Activated CD4-positive, alpha-beta memory T cell treated with anti-CD3 and anti-CD28 coated beads, Interleukin-2, amount 10 ng/mL, durations not matched to agents 7 days and 5 days (primary cell): Measurements from ENCODE around the gene SETD1A. TPM values are rescaled to one million over a fixed set of nuclear protein-coding genes. Genes with fewer than 3 reads are reported as not detected.

Source experiments
- CTCF ChIA-PET: fragments of 350-600 bp; sonication (Branson Sonifier 250); formaldehyde crosslinking; loops from one replicate; lab custom pipeline; 2021; ENCODE audit warnings: antibody characterized with exemption, inconsistent platforms; lab: Charles Lee
- POLR2A ChIA-PET: fragments of 350-600 bp; sonication (Branson Sonifier 250); formaldehyde crosslinking; loops from one replicate; lab custom pipeline; 2021; ENCODE audit warnings: antibody characterized with exemption; lab: Charles Lee
- DNase-seq: peaks from one replicate; pipeline ENCODE4 v3.0.0-alpha.2; 2020
- H3K27ac Mint-ChIP-seq: one replicate; pipeline ENCODE4 v1.8.0; 2021; ENCODE audit warnings: mild to moderate bottlenecking, mixed read lengths
- H3K27me3 Mint-ChIP-seq: one replicate; pipeline ENCODE4 v1.8.0; 2021; ENCODE audit warnings: mixed read lengths
- H3K36me3 Mint-ChIP-seq: one replicate; pipeline ENCODE4 v1.8.0; 2021; ENCODE audit warnings: low read depth, mixed read lengths
- H3K4me1 Mint-ChIP-seq: one replicate; pipeline ENCODE4 v1.8.0; 2021; ENCODE audit warnings: mixed read lengths
- H3K4me3 Mint-ChIP-seq: one replicate; pipeline ENCODE4 v1.8.0; 2021; ENCODE audit warnings: mild to moderate bottlenecking, mixed read lengths
- H3K9me3 Mint-ChIP-seq: one replicate; pipeline ENCODE4 v1.8.0; 2021; ENCODE audit warnings: mixed read lengths
- total RNA-seq, 2 experiments: library from RNA; stranded (reverse); gene quantifications; one replicate each; pipeline ENCODE4 v1.2.3, GENCODE V29; 2021

SETD1A gene
- total RNA-seq, 2 experiments from 2014 or later, result 18.8 to 20.3 TPM

GRCh38 chr16:30963925-30964511 is 6.5 kb downstream of the SETD1A start:
- Mint-ChIP-seq H3K9me3 (no peaks in the 10 kb centered on the region), H3K4me3 (no peak overlapping the region), H3K27me3 (no peaks in the 10 kb centered on the region), H3K4me1 (peaks cover 15% of the 10 kb centered on the region), H3K36me3 (peaks cover 71% of the 10 kb centered on the region), H3K27ac (no peak overlapping the region)
- POLR2A ChIA-PET, result interaction anchor here (0.6 kb wide), 1 partner anchor 473 kb away, joined by 3 read pairs; no protein-coding TSS in a partner anchor
- no peak for DNase-seq
- CTCF ChIA-PET, result interaction anchor here (1.3 kb wide), 1 partner anchor 22 kb away, joined by 3 read pairs; no protein-coding TSS in a partner anchor

- POLR2A ChIA-PET, result no interaction called here
- H3K9me3 Mint-ChIP-seq, result no peaks in the 10 kb centered on the region
- H3K36me3 Mint-ChIP-seq, result peaks cover 70% of the 10 kb centered on the region
- no peak overlapping the region for H3K27ac Mint-ChIP-seq
- no peak overlapping the region for H3K4me3 Mint-ChIP-seq
- H3K4me1 Mint-ChIP-seq, result peaks cover 8% of the 10 kb centered on the region
- CTCF ChIA-PET, result interaction anchor here (1.3 kb wide), 1 partner anchor 22 kb away, joined by 3 read pairs; no protein-coding TSS in a partner anchor
- H3K27me3 Mint-ChIP-seq, result no peaks in the 10 kb centered on the region
- no peak for DNase-seq
Observed at GRCh38 chr16:30964574-30965226, 7.1 kb downstream of the SETD1A start.

- H3K4me3 Mint-ChIP-seq, result no peak overlapping the region
- peaks cover 64% of the 10 kb centered on the region for H3K36me3 Mint-ChIP-seq
- CTCF ChIA-PET, result no interaction called here
- no peaks in the 10 kb centered on the region for H3K27me3 Mint-ChIP-seq
- peaks cover under 1% of the 10 kb centered on the region for H3K4me1 Mint-ChIP-seq
- H3K27ac Mint-ChIP-seq, result no peak overlapping the region
- H3K9me3 Mint-ChIP-seq, result no peaks in the 10 kb centered on the region
- no peak for DNase-seq
- POLR2A ChIA-PET, result no interaction called here
Observed at GRCh38 chr16:30965436-30965835, 7.9 kb downstream of the SETD1A start.

GRCh38 chr16:30966033-30966619 is 8.6 kb downstream of the SETD1A start:
- Mint-ChIP-seq H3K9me3 (no peaks in the 10 kb centered on the region), H3K4me1 (no peaks in the 10 kb centered on the region), H3K27me3 (no peaks in the 10 kb centered on the region), H3K4me3 (no peak overlapping the region), H3K27ac (no peak overlapping the region), H3K36me3 (peaks cover 67% of the 10 kb centered on the region)
- no peak for DNase-seq
- CTCF ChIA-PET, result interaction anchor here (1.3 kb wide), 1 partner anchor 121 kb away, joined by 4 read pairs; no protein-coding TSS in a partner anchor
- POLR2A ChIA-PET, result no interaction called here

- Mint-ChIP-seq H3K27ac (no peak overlapping the region), H3K4me1 (no peaks in the 10 kb centered on the region), H3K4me3 (no peak overlapping the region), H3K27me3 (no peaks in the 10 kb centered on the region), H3K9me3 (no peaks in the 10 kb centered on the region), H3K36me3 (peaks cover 69% of the 10 kb centered on the region)
- ChIA-PET POLR2A (no interaction called here), CTCF (interaction anchor here (1.3 kb wide), 1 partner anchor 123 kb away, joined by 4 read pairs; no protein-coding TSS in a partner anchor)
- no peak for DNase-seq
Observed at GRCh38 chr16:30967795-30968194, 10.2 kb downstream of the SETD1A start.

GRCh38 chr16:30969246-30969842 is 11.8 kb downstream of the SETD1A start:
- Mint-ChIP-seq H3K4me1 (no peaks in the 10 kb centered on the region), H3K4me3 (no peak overlapping the region), H3K9me3 (no peaks in the 10 kb centered on the region), H3K27me3 (no peaks in the 10 kb centered on the region), H3K27ac (no peak overlapping the region), H3K36me3 (peaks cover 72% of the 10 kb centered on the region)
- no peak for DNase-seq
- CTCF ChIA-PET, result no interaction called here
- POLR2A ChIA-PET, result no interaction called here

- H3K27ac Mint-ChIP-seq, result no peak overlapping the region
- H3K27me3 Mint-ChIP-seq, result no peaks in the 10 kb centered on the region
- no peak for DNase-seq
- ChIA-PET CTCF (no interaction called here), POLR2A (no interaction called here)
- no peaks in the 10 kb centered on the region for H3K4me1 Mint-ChIP-seq
- peaks cover 67% of the 10 kb centered on the region for H3K36me3 Mint-ChIP-seq
- no peaks in the 10 kb centered on the region for H3K9me3 Mint-ChIP-seq
- no peak overlapping the region for H3K4me3 Mint-ChIP-seq
Observed at GRCh38 chr16:30971298-30971697, 13.7 kb downstream of the SETD1A start.

GRCh38 chr16:30972872-30973271 is 15.3 kb downstream of the SETD1A start:
- DNase-seq, result no peak
- Mint-ChIP-seq H3K9me3 (no peaks in the 10 kb centered on the region), H3K4me1 (no peaks in the 10 kb centered on the region), H3K27ac (no peak overlapping the region), H3K27me3 (no peaks in the 10 kb centered on the region), H3K4me3 (no peak overlapping the region), H3K36me3 (peaks cover 63% of the 10 kb centered on the region)
- POLR2A ChIA-PET, result no interaction called here
- CTCF ChIA-PET, result no interaction called here

- Mint-ChIP-seq H3K4me1 (no peaks in the 10 kb centered on the region), H3K36me3 (peaks cover 63% of the 10 kb centered on the region), H3K4me3 (no peak overlapping the region), H3K9me3 (no peaks in the 10 kb centered on the region), H3K27ac (no peak overlapping the region), H3K27me3 (no peaks in the 10 kb centered on the region)
- CTCF ChIA-PET, result no interaction called here
- POLR2A ChIA-PET, result no interaction called here
- no peak for DNase-seq
Observed at GRCh38 chr16:30974348-30974747, 16.8 kb downstream of the SETD1A start.

GRCh38 chr16:30976486-30976885 is 18.9 kb downstream of the SETD1A start:
- CTCF ChIA-PET, result no interaction called here

GRCh38 chr16:30977502-30977901 is 19.9 kb downstream of the SETD1A start:
- ChIA-PET CTCF (interaction anchor here (0.7 to 1.1 kb wide), 2 partner anchors 96 to 165 kb away, joined by 4 read pairs; partner anchors contain the start of gene ZNF668), POLR2A (no interaction called here)
- Mint-ChIP-seq H3K4me3 (no peak overlapping the region), H3K9me3 (no peaks in the 10 kb centered on the region), H3K36me3 (peaks cover 52% of the 10 kb centered on the region), H3K4me1 (no peaks in the 10 kb centered on the region), H3K27ac (no peak overlapping the region), H3K27me3 (no peaks in the 10 kb centered on the region)
- DNase-seq, result no peak

More at GRCh38 chr16:30976486-30976885, 18.9 kb downstream of the SETD1A start:
- H3K27ac Mint-ChIP-seq, result no peak overlapping the region
- no peak overlapping the region for H3K4me3 Mint-ChIP-seq
- no peak for DNase-seq
- H3K4me1 Mint-ChIP-seq, result no peaks in the 10 kb centered on the region
- no peaks in the 10 kb centered on the region for H3K27me3 Mint-ChIP-seq
- H3K9me3 Mint-ChIP-seq, result no peaks in the 10 kb centered on the region
- H3K36me3 Mint-ChIP-seq, result peaks cover 56% of the 10 kb centered on the region
- POLR2A ChIA-PET, result no interaction called here

- H3K4me3 Mint-ChIP-seq, result no peak overlapping the region
- POLR2A ChIA-PET, result interaction anchor here (1.3 kb wide), 1 partner anchor 44 kb away, joined by 3 read pairs; no protein-coding TSS in a partner anchor
- no peaks in the 10 kb centered on the region for H3K27me3 Mint-ChIP-seq
- H3K9me3 Mint-ChIP-seq, result no peaks in the 10 kb centered on the region
- H3K27ac Mint-ChIP-seq, result no peak overlapping the region
- DNase-seq, result no peak
- CTCF ChIA-PET, result no interaction called here
- H3K4me1 Mint-ChIP-seq, result peaks cover 2% of the 10 kb centered on the region
- H3K36me3 Mint-ChIP-seq, result peaks cover 42% of the 10 kb centered on the region
Observed at GRCh38 chr16:30979170-30980022, 21.8 kb downstream of the SETD1A start.
